ENCODE measurements around the gene PIGM. TPM values are rescaled to one million over a fixed set of nuclear protein-coding genes. Genes with fewer than 3 reads are reported as not detected.

The PIGM gene
- 1 to 10 TPM; 5.3 to 9.4 (median 7.7) TPM for total RNA-seq
- 1 to 10 TPM; 3.0 to 9.4 (median 3.5) TPM for polyA plus RNA-seq
- long read RNA-seq, donor 1, full-length matches to known transcripts = 28 of 28 reads
- long read RNA-seq, donor 1, partial matches to known transcripts = 0 of 28 reads
- long read RNA-seq, donor 1, other reads (novel, unspliced or antisense) = 0 of 28 reads
- long read RNA-seq, donor 2, full-length matches to known transcripts = 29 of 29 reads
- long read RNA-seq, donor 2, partial matches to known transcripts = 0 of 29 reads
- long read RNA-seq, donor 2, other reads (novel, unspliced or antisense) = 0 of 29 reads
- long read RNA-seq, donor 3, full-length matches to known transcripts = 25 of 25 reads
- long read RNA-seq, donor 3, partial matches to known transcripts = 0 of 25 reads
- long read RNA-seq, donor 3, other reads (novel, unspliced or antisense) = 0 of 25 reads
- long read RNA-seq, donor 4, full-length matches to known transcripts = 13 of 13 reads
- long read RNA-seq, donor 4, partial matches to known transcripts = 0 of 13 reads
- long read RNA-seq, donor 4, other reads (novel, unspliced or antisense) = 0 of 13 reads
- long read RNA-seq, donor 5, full-length matches to known transcripts = 14 of 15 reads
- long read RNA-seq, donor 5, partial matches to known transcripts = 0 of 15 reads
- long read RNA-seq, donor 5, other reads (novel, unspliced or antisense) = 1 of 15 reads
- long read RNA-seq, donor 6, full-length matches to known transcripts = 12 of 12 reads
- long read RNA-seq, donor 6, partial matches to known transcripts = 0 of 12 reads
- long read RNA-seq, donor 6, other reads (novel, unspliced or antisense) = 0 of 12 reads
- long read RNA-seq, donor 7, full-length matches to known transcripts = 18 of 18 reads
- long read RNA-seq, donor 7, partial matches to known transcripts = 0 of 18 reads
- long read RNA-seq, donor 7, other reads (novel, unspliced or antisense) = 0 of 18 reads
- long read RNA-seq, donor 8, full-length matches to known transcripts = 37 of 37 reads
- long read RNA-seq, donor 8, partial matches to known transcripts = 0 of 37 reads
- long read RNA-seq, donor 8, other reads (novel, unspliced or antisense) = 0 of 37 reads
- long read RNA-seq, donor 9, full-length matches to known transcripts = 21 of 21 reads
- long read RNA-seq, donor 9, partial matches to known transcripts = 0 of 21 reads
- long read RNA-seq, donor 9, other reads (novel, unspliced or antisense) = 0 of 21 reads
- long read RNA-seq, donor 10, full-length matches to known transcripts = 13 of 13 reads
- long read RNA-seq, donor 10, partial matches to known transcripts = 0 of 13 reads
- long read RNA-seq, donor 10, other reads (novel, unspliced or antisense) = 0 of 13 reads

- 0 to 1% (median 0%) methylated on average over 13 to 60 of the region's 60 CpGs for whole genome bisulfite sequencing, 4 donors
- Histone ChIP-seq H3K4me1 (replicated peaks in 1 of 2) (peaks cover 14 to 31% of the 10 kb centered on the region in 2 donors), H3K9me3 (replicated peaks in 1 of 3) (no peaks in the 10 kb centered on the region), H3K4me3 (peak within 1 kb of the TSS; percentile 68 to 96 (median 83)), H3K27me3 (no peaks in the 10 kb centered on the region), H3K36me3 (replicated peaks in 1 of 2) (no peaks in the 10 kb centered on the region), H3K27ac (peak within 1 kb of the TSS in 3 of 5 donors; percentile 3 to 75 (median 66))
- intact Hi-C loops (cut with DNase I) = no loop called here
- TF ChIP-seq, protein P1, sequence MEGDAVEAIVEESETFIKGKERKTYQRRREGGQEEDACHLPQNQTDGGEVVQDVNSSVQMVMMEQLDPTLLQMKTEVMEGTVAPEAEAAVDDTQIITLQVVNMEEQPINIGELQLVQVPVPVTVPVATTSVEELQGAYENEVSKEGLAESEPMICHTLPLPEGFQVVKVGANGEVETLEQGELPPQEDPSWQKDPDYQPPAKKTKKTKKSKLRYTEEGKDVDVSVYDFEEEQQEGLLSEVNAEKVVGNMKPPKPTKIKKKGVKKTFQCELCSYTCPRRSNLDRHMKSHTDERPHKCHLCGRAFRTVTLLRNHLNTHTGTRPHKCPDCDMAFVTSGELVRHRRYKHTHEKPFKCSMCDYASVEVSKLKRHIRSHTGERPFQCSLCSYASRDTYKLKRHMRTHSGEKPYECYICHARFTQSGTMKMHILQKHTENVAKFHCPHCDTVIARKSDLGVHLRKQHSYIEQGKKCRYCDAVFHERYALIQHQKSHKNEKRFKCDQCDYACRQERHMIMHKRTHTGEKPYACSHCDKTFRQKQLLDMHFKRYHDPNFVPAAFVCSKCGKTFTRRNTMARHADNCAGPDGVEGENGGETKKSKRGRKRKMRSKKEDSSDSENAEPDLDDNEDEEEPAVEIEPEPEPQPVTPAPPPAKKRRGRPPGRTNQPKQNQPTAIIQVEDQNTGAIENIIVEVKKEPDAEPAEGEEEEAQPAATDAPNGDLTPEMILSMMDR (IDR thresholded peaks at IDR 0.05) = no peak
- TF ChIP-seq POLR2A (IDR thresholded peaks at IDR 0.05) = peak; percentile 55 to 60
- peak; percentile 93 to 96 (median 95) for DNase-seq
Observed at GRCh38 chr1:160031365-160032164, at the start of gene PIGM. TSS of gene PIGM (minus strand) at chr1:160031990. CDS start at chr1:160031739, 251 bp downstream.

GRCh38 chr1:160081261-160081936 is 49.6 kb upstream of the PIGM start, which contains the start of gene KCNJ9:
TSS of gene KCNJ9 (plus strand) at chr1:160081538. CDS start at chr1:160084031, 2,493 bp downstream.
- no peak within 1 kb of the TSS for H3K4me3 ChIP-seq
- peaks cover 0 to 4% of the 10 kb centered on the region in 2 donors for H3K4me1 ChIP-seq (replicated peaks in 1 of 2)
- intact Hi-C loops (cut with DNase I) = no loop called here
- TF ChIP-seq POLR2A (IDR thresholded peaks at IDR 0.05) = no peak
- TF ChIP-seq, protein P1 (IDR thresholded peaks at IDR 0.05) = no peak
- H3K27ac ChIP-seq = no peak within 1 kb of the TSS
- no peaks in the 10 kb centered on the region for H3K9me3 ChIP-seq (replicated peaks in 1 of 3)
- H3K36me3 ChIP-seq (replicated peaks in 1 of 2) = no peaks in the 10 kb centered on the region
- no peak for DNase-seq
- peaks cover 34% of the 10 kb centered on the region for H3K27me3 ChIP-seq
- 17 to 28% (median 21%) methylated on average over 5 to 14 of the region's 14 CpGs for WGBS, 4 donors

DNA sequence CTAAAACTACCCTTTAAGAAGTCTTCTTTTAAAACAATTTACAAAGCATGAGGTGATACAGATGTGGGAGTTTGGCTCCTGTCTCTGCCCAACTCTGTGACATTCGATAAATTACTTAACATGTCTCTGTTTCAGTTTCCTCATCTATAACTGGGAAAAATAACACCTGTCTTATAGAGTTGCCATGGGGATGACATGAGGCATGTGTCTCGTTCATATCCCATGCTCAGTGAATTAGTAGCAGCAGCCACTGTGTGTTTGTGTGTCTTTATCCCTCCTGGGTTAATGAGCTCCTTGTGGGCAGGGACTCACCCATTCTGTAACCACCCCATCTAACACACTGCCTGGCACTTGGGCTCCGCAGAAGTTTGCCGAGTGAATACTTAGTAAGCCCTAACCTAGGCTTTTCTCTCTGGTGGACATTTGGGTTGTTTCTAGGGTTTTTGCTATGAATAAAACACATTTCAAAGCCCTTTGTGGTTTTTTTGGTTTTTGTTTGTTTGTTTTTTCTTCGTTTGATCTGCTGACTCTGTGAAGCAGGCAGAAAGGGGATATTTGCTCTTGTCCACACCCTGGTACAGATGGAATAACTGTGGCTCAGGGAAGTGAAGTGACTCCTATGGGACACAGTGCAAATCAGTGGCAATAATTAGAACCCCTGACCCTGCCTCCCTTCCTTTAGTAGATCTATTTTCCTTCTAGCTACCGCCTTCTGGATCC is 48.8 kb upstream of the PIGM start:
- 59 to 63% (median 61%) methylated on average over 6 of the region's 6 CpGs for WGBS, 4 donors
- H3K9me3 ChIP-seq (replicated peaks in 1 of 3) = no peaks in the 10 kb centered on the region
- H3K27ac ChIP-seq = no peak overlapping the region
- H3K27me3 ChIP-seq = peaks cover 34% of the 10 kb centered on the region
- no peaks in the 10 kb centered on the region for H3K36me3 ChIP-seq (replicated peaks in 1 of 2)
- TF ChIP-seq, protein P1 (IDR thresholded peaks at IDR 0.05) = no peak
- no peak for TF ChIP-seq POLR2A (IDR thresholded peaks at IDR 0.05)
- H3K4me3 ChIP-seq = no peak overlapping the region
- no peak for DNase-seq
- intact Hi-C loops (cut with DNase I) = no loop called here
- peaks cover 0 to 4% of the 10 kb centered on the region in 2 donors for H3K4me1 ChIP-seq (replicated peaks in 1 of 2)
